ENCODE measurements around the gene LMF1.

LMF1 gene

GRCh38 chr16:900211-900610, 70.6 kb downstream of the LMF1 start:
- DNase-seq (ENCODE audit: low spot score) = no peak
- TF ChIP-seq, protein P1, sequence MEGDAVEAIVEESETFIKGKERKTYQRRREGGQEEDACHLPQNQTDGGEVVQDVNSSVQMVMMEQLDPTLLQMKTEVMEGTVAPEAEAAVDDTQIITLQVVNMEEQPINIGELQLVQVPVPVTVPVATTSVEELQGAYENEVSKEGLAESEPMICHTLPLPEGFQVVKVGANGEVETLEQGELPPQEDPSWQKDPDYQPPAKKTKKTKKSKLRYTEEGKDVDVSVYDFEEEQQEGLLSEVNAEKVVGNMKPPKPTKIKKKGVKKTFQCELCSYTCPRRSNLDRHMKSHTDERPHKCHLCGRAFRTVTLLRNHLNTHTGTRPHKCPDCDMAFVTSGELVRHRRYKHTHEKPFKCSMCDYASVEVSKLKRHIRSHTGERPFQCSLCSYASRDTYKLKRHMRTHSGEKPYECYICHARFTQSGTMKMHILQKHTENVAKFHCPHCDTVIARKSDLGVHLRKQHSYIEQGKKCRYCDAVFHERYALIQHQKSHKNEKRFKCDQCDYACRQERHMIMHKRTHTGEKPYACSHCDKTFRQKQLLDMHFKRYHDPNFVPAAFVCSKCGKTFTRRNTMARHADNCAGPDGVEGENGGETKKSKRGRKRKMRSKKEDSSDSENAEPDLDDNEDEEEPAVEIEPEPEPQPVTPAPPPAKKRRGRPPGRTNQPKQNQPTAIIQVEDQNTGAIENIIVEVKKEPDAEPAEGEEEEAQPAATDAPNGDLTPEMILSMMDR (IDR thresholded peaks at IDR 0.05; ENCODE audit: extremely low read depth, missing control alignments) = no peak

DNA sequence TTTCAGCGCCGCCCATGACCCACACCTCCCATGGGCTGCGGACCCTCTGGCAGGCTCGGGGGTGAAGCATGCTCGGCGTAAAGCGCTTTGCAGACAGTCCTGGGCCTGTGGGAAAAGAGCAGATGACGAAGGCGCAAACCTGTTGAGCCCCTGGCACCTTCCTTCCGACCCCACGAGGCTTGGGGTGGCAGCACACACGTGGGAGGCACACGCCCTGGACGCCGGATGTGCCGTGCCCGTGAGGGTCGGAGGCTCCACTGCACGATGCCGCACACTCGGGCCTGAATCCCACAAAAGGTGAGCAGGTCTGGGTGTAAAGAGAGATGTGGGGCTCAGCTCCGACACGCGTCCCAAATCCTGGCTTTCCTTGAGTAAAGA, 71.1 kb downstream of the LMF1 start:
- TF ChIP-seq, protein P1 (IDR thresholded peaks at IDR 0.05; ENCODE audit: extremely low read depth, missing control alignments) = no peak
- DNase-seq (ENCODE audit: low spot score) = no peak

DNA sequence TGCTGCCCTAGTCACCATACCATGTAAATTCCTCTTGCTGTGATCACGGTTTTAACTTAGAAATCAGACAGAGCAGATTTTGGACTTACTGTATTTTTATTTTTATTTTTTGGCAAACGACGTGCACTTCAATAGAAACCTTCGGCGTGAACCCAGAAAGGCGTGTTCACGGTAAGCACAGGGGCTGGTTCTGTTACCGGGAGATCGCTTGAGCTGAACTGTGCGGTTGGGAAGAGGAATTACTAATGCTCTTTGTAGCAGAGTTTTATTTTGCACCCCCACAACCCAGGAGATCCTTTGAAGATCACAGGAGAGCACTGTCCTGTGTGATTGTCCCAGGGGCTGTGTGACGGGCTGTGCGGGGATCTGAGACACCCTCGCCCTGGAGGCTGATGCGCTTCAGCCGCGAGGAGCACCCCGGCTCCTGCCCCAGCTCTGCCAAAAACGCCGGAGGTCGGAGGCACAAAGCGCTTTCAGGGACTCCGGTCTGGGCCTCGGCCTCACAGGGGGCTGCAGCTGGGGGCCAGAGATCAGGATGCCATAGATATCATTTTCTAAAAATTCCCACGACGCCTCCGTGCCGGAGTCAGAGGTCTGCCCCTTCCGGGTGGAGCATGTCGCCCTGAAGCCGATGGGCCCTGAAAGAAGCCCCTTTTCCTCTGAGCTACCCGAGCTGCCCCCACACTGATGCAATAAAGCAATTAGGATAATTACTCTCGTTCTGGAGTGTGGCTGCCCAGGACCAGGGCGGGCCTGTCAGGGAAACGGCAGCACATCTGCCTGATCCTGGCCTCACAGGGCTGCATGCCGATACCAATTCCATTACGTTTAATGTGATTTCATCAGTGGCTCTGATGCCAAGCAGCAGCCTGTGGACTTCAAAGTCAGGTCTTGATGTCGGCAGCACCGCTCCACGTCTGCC, 71.8 kb downstream of the LMF1 start:
- TF ChIP-seq, protein P1 (IDR thresholded peaks at IDR 0.05; ENCODE audit: extremely low read depth, missing control alignments) = no peak
- no peak for DNase-seq (ENCODE audit: low spot score)

- TF ChIP-seq, protein P1 (IDR thresholded peaks at IDR 0.05; ENCODE audit: extremely low read depth, missing control alignments) = no peak
- no peak for DNase-seq (ENCODE audit: low spot score)
These were observed 72.6 kb downstream of the LMF1 start for GRCh38 chr16:898216-898615.

DNA sequence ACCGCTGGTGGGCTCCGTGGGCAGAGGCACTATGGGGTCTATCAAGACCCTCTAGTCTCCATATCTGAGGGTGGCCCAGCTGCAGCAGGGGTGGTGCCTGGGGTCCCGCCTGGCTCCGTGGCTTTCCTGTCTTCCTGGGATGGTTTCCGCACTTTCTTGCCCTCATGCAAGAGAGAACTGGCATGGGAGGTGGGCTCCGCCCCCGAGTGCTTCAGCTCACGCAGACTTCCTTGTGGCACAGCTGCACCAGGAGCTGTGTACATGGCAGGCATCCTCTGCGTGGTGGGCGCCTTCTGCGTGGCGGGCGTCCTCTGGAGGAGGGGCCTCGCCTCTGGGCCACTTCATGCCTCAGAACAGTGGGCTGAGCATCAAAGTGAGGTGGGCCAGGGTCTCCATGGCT, 73.1 kb downstream of the LMF1 start:
- no peak for DNase-seq (ENCODE audit: low spot score)
- TF ChIP-seq, protein P1 (IDR thresholded peaks at IDR 0.05; ENCODE audit: extremely low read depth, missing control alignments) = no peak

GRCh38 chr16:897200-897543, 73.6 kb downstream of the LMF1 start:
- DNase-seq (ENCODE audit: low spot score) = no peak
- TF ChIP-seq, protein P1 (IDR thresholded peaks at IDR 0.05; ENCODE audit: extremely low read depth, missing control alignments) = no peak

DNA sequence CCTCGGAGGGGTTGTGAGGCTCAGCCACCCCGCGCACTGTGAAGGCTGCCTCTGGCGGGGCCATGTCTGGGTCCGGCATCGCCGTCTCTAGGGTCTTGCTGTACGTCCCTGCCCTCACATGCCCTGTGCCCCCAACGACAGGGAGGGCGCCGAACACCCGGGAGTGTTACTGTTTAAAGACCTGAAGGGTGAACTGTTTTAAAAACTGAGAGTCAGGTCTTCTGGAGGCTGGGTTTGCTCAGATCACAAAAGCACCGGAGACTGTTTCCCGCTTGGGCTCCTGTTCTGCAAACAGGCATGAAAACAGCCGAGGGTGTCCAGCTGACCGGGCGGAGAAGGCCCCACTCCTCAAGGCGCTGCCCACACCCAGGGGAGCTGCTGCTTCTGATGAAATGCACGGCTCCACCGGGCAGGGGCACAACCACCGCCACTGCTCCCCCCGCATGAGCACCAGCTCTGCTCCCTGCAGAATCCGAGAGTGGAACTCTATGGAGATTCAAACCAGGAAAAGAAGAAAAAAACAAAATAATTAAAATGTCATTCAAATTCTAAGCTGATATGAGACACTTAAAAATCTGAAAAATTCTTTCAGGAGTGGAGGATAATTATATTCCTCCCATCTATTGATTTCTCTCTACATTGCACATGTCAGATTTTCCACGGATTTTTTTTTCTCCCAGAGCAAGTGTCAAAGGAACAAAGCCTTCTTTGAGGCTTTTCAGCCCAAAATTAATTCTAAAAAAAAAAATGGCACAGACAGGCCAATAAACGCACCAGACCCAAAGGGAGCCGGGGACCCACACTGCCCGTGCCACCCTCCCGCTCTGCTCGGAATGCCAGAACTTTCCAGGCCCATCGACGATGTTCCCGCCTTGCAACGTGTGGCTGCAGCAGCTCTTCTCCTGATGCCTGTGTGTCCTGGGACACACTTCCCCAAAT, 74.3 kb downstream of the LMF1 start:
- no peak for DNase-seq (ENCODE audit: low spot score)
- TF ChIP-seq, protein P1 (IDR thresholded peaks at IDR 0.05; ENCODE audit: extremely low read depth, missing control alignments) = no peak
